ENCODE measurements around the gene GNGT2. TPM values are rescaled to one million over a fixed set of nuclear protein-coding genes. Genes with fewer than 3 reads are reported as not detected.

The GNGT2 gene
- total and polyA plus RNA-seq, 2 experiments from 2014 or later = 0.42 to 1.5 TPM

GRCh38 chr17:49218941-49219913, 8.9 kb upstream of the GNGT2 start:
- Histone ChIP-seq H3K9me2 (ENCODE audit: insufficient read depth) (no peaks in the 10 kb centered on the region), H4K20me1 (replicated peaks; ENCODE audit: insufficient read depth) (no peaks in the 10 kb centered on the region), H3K4me3 (no peak overlapping the region), H3K4me2 (0 out of 2 replicates have a peak overlapping the region, but pooled peaks have one; percentile 32), H3F3A (replicated peaks; ENCODE audit: low read depth) (0 out of 2 replicates have a peak, but pooled peaks cover 6% of the 10 kb centered on the region), H3K27ac (ENCODE audit: low read depth) (no peak overlapping the region), H3K27me3 (ENCODE audit: insufficient read depth) (peaks cover 22% of the 10 kb centered on the region), H3K36me3 (ENCODE audit: insufficient read depth) (no peaks in the 10 kb centered on the region; the same call in 1 of the 2 replicates), H3K4me1 (ENCODE audit: insufficient read depth) (peaks cover 19% of the 10 kb centered on the region), H2AFZ (no peak overlapping the region), H3K79me2 (replicated peaks; ENCODE audit: insufficient read depth) (no peaks in the 10 kb centered on the region)
- TF ChIP-seq, protein P1, sequence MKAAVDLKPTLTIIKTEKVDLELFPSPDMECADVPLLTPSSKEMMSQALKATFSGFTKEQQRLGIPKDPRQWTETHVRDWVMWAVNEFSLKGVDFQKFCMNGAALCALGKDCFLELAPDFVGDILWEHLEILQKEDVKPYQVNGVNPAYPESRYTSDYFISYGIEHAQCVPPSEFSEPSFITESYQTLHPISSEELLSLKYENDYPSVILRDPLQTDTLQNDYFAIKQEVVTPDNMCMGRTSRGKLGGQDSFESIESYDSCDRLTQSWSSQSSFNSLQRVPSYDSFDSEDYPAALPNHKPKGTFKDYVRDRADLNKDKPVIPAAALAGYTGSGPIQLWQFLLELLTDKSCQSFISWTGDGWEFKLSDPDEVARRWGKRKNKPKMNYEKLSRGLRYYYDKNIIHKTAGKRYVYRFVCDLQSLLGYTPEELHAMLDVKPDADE (IDR thresholded peaks at IDR 0.05) = no peak
- no peak for TF ChIP-seq ZNF462 (CRISPR knock-in tag; IDR thresholded peaks at IDR 0.05)
- no peak for TF ChIP-seq POLR2AphosphoS5 (IDR thresholded peaks at IDR 0.05; ENCODE audit: low read depth)
- TF ChIP-seq STAT1 (IDR thresholded peaks at IDR 0.05; ENCODE audit: unreplicated experiment) = no peak
- no peak for TF ChIP-seq ZNF331 (CRISPR knock-in tag; IDR thresholded peaks at IDR 0.05; ENCODE audit: low read depth)
- no peak for TF ChIP-seq REST (IDR thresholded peaks at IDR 0.05; ENCODE audit: unreplicated experiment)
- TF ChIP-seq EZH2phosphoT487 (IDR thresholded peaks at IDR 0.05; ENCODE audit: unreplicated experiment) = no peak
- TF ChIP-seq, protein P2, sequence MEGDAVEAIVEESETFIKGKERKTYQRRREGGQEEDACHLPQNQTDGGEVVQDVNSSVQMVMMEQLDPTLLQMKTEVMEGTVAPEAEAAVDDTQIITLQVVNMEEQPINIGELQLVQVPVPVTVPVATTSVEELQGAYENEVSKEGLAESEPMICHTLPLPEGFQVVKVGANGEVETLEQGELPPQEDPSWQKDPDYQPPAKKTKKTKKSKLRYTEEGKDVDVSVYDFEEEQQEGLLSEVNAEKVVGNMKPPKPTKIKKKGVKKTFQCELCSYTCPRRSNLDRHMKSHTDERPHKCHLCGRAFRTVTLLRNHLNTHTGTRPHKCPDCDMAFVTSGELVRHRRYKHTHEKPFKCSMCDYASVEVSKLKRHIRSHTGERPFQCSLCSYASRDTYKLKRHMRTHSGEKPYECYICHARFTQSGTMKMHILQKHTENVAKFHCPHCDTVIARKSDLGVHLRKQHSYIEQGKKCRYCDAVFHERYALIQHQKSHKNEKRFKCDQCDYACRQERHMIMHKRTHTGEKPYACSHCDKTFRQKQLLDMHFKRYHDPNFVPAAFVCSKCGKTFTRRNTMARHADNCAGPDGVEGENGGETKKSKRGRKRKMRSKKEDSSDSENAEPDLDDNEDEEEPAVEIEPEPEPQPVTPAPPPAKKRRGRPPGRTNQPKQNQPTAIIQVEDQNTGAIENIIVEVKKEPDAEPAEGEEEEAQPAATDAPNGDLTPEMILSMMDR (conservative IDR thresholded peaks at IDR 0.05; ENCODE audit: low read depth in 2 of 2) = peak; percentile 47 to 68
- Mint-ChIP-seq H3K9me3 (no peaks in the 10 kb centered on the region), H3K27me3 (ENCODE audit: insufficient read depth, low read depth, poor library complexity) (peaks cover 26% of the 10 kb centered on the region), H3K4me3 (no peak overlapping the region; the same call in 2 of the 3 replicates), H3K27ac (no peak overlapping the region), H3K4me1 (peaks cover 31% of the 10 kb centered on the region), H3K36me3 (ENCODE audit: low read depth) (peaks cover 4% of the 10 kb centered on the region; the same call in 1 of the 3 replicates)
- DNase-seq (ENCODE audit: low spot score) (peak; percentile 64), ATAC-seq (peak; percentile 7)

Data from GM23338 (cell line).